Thoracic aorta (tissue), 2 donors: ENCODE results near the gene LOC128125822.

Source experiments
- ATAC-seq: fragments of 150-250 bp; one replicate; pipeline ENCODE4 v1.8.0; 2017; ENCODE audit warnings: low read depth; ENCODE audit not compliant: insufficient number of reproducible peaks, low FRiP score
- DNase-seq: peaks from one replicate; pipeline ENCODE4 v3.0.0-alpha.2; 2020; ENCODE audit warnings: low spot score
- H3K27ac ChIP-seq, 2 donors: fragments of 200-600 bp; sonication (generic); 1 replicate in 1 of 2; 2 replicates in 1 of 2; pipeline ENCODE4 v1.5.1; 2016; ENCODE audit warnings: mild to moderate bottlenecking in 2 of 2, moderate library complexity in 2 of 2
- H3K27me3 ChIP-seq: fragments of 200-600 bp; sonication (generic); replicated peaks from 2 replicates; pipeline ENCODE4 v1.6.0; 2016; ENCODE audit warnings: mild to moderate bottlenecking; ENCODE audit not compliant: insufficient read depth
- H3K36me3 ChIP-seq: fragments of 200-600 bp; sonication (generic); one replicate; pipeline ENCODE4 v1.5.1; 2016
- H3K4me1 ChIP-seq, 2 donors: fragments of 200-600 bp; sonication (generic); 1 replicate in 1 of 2; 2 replicates in 1 of 2; pipeline versions ENCODE4 v1.5.1 to v1.6.0; 2016; ENCODE audit warnings: low read depth in 2 of 2, mild to moderate bottlenecking in 1 of 2; ENCODE audit not compliant: control insufficient read depth in 1 of 2
- H3K4me3 ChIP-seq: fragments of 200-600 bp; sonication (generic); 2 replicates; pipeline ENCODE4 v1.5.1; 2016; ENCODE audit warnings: mild to moderate bottlenecking
- H3K9me3 ChIP-seq: fragments of 200-600 bp; sonication (generic); 2 replicates; pipeline ENCODE4 v1.5.1; 2016
- TF ChIP-seq, protein P1 (sequence below): fragments of 200-600 bp; sonication (generic); IDR thresholded peaks from one replicate; pipeline ENCODE4 v1.5.1; 2019; ENCODE audit warnings: antibody characterized with exemption

Gene LOC128125822

GRCh38 chr6:63527658-63528514, 44.4 kb upstream of the LOC128125822 start:
- no peak overlapping the region for H3K4me3 ChIP-seq
- TF ChIP-seq, protein P1, sequence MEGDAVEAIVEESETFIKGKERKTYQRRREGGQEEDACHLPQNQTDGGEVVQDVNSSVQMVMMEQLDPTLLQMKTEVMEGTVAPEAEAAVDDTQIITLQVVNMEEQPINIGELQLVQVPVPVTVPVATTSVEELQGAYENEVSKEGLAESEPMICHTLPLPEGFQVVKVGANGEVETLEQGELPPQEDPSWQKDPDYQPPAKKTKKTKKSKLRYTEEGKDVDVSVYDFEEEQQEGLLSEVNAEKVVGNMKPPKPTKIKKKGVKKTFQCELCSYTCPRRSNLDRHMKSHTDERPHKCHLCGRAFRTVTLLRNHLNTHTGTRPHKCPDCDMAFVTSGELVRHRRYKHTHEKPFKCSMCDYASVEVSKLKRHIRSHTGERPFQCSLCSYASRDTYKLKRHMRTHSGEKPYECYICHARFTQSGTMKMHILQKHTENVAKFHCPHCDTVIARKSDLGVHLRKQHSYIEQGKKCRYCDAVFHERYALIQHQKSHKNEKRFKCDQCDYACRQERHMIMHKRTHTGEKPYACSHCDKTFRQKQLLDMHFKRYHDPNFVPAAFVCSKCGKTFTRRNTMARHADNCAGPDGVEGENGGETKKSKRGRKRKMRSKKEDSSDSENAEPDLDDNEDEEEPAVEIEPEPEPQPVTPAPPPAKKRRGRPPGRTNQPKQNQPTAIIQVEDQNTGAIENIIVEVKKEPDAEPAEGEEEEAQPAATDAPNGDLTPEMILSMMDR: no peak
- H3K36me3 ChIP-seq: no peaks in the 10 kb centered on the region
- no peak overlapping the region for H3K27ac ChIP-seq
- DNase-seq (no peak), ATAC-seq (no peak)
- no peaks in the 10 kb centered on the region for H3K27me3 ChIP-seq
- H3K4me1 ChIP-seq: no peaks in the 10 kb centered on the region
- no peaks in the 10 kb centered on the region for H3K9me3 ChIP-seq

DNA sequence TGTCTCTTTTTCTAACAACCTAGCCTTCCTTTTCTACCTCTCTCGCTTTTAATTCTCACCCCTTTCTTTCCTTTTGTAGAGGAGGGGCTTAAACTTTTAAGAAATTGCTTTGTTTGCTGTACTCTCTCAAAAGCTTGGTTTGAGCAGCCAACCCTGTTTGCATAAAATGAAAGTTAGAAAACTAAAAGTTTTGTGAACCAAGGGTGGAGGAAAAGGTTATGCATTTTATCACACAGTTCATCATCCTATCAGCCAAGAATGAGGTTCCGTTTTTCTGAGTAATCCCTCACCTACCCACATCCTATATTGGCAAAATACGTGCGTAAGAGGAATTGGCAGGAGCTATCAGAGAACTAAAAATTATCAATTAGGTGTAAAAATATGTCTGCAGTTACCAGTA, 42.8 kb upstream of the LOC128125822 start:
- TF ChIP-seq, protein P1: no peak
- H3K36me3 ChIP-seq: no peaks in the 10 kb centered on the region
- H3K27ac ChIP-seq: no peak overlapping the region
- ATAC-seq: no peak
- no peak overlapping the region for H3K4me3 ChIP-seq
- no peak for DNase-seq
- no peaks in the 10 kb centered on the region for H3K9me3 ChIP-seq
- H3K27me3 ChIP-seq: no peaks in the 10 kb centered on the region
- no peaks in the 10 kb centered on the region for H3K4me1 ChIP-seq

DNA sequence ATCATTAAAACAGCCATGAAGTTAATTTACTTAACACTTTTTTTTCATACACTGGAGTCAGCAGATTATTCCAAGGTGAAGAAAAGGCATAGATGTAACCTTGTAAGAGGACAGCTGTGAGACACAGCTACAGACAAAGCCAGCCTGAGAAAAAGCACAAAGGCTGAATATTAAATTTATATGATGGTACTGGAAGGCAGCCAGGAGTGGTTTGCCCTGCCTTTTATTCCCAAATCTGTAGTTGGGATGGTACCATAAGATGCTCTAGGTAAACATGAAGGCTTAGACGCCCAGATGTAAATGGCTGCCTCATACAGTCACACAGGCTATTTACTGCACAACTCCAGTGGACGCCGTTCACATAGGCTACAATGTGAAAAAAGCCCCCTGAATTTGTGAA, 42.1 kb upstream of the LOC128125822 start:
- Histone ChIP-seq H3K36me3 (no peaks in the 10 kb centered on the region), H3K4me3 (no peak overlapping the region), H3K4me1 (no peaks in the 10 kb centered on the region), H3K9me3 (no peaks in the 10 kb centered on the region), H3K27ac (no peak overlapping the region), H3K27me3 (no peaks in the 10 kb centered on the region)
- TF ChIP-seq, protein P1: no peak
- no peak for DNase-seq
- ATAC-seq: no peak

DNA sequence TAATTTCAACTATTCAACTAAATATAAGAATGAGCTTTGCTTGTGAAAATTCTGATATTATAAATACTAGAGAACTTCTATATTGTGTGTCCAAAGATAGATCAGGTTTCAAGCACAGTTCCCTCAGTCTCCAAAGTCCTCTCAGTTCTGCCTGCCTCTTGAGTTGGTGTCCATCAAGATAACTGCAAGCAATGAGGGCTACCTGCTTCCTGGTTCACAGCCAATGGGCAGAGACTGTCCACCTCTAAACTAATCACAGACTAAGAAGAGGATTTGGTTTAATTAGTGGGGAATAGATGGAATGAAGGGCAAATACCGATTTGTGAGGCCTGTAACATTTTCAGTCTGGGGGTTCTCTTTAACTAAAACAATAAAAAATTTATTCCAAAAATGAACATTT, 41.3 kb upstream of the LOC128125822 start:
- TF ChIP-seq, protein P1: no peak
- Histone ChIP-seq H3K27ac (no peak overlapping the region), H3K27me3 (no peaks in the 10 kb centered on the region), H3K36me3 (no peaks in the 10 kb centered on the region), H3K4me3 (no peak overlapping the region), H3K9me3 (no peaks in the 10 kb centered on the region), H3K4me1 (no peaks in the 10 kb centered on the region)
- DNase-seq (no peak), ATAC-seq (no peak)

DNA sequence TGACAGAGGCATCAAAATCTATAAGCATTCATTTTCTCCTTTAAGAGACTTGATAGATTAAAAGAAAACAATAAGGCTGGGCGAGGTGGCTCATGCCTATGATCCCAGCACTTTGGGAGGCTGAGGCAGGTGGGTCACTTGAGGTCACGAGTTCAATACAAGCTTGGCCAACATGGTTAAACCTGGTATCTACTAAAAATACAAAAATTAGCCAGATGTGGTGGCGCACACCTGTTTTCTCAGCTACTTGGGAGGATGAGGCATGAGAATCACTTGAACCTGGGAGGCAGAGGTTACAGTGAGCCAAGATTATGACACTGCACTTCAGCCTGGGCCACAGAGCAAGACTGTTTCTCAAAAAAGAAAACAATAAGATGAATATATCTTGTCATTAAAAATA, 39.3 kb upstream of the LOC128125822 start:
- no peaks in the 10 kb centered on the region for H3K9me3 ChIP-seq
- no peak overlapping the region for H3K4me3 ChIP-seq
- ATAC-seq (no peak), DNase-seq (no peak)
- TF ChIP-seq, protein P1: no peak
- H3K36me3 ChIP-seq: no peaks in the 10 kb centered on the region
- no peak overlapping the region for H3K27ac ChIP-seq
- no peaks in the 10 kb centered on the region for H3K4me1 ChIP-seq
- no peaks in the 10 kb centered on the region for H3K27me3 ChIP-seq
